Stomach (tissue), 9 donors: ENCODE measurements around the gene TSPAN3. TPM values are rescaled to one million over a fixed set of nuclear protein-coding genes. Genes with fewer than 3 reads are reported as not detected.

Source experiments
- DNase-seq, 2 donors: peaks; one replicate each; pipeline versions ENCODE4 v3.0.0 to v3.0.0-alpha.2; 2013 to 2019
- H3K27ac ChIP-seq, 5 donors: fragments of 200-600 bp in 4 of 5; sonication (generic) in 4 of 5; one replicate each; pipeline ENCODE4 v1.5.1; 2013 to 2019; ENCODE audit warnings: mild to moderate bottlenecking in 1 of 5, moderate library complexity in 1 of 5
- H3K27me3 ChIP-seq, 3 donors: fragments of 200-600 bp; sonication (generic); one replicate each; pipeline ENCODE4 v1.5.1; 2017 to 2019; ENCODE audit warnings: mixed run types in 1 of 3
- H3K36me3 ChIP-seq, 4 donors: fragments of 200-600 bp; sonication (generic); 1 replicate in 3 of 4; 2 replicates in 1 of 4; pipeline ENCODE4 v1.5.1; 2016 to 2019
- H3K4me1 ChIP-seq, 4 donors: fragments of 200-600 bp; sonication (generic); one replicate each; pipeline ENCODE4 v1.5.1; 2016 to 2019
- H3K4me3 ChIP-seq, 4 donors: fragments of 200-600 bp; sonication (generic) in 3 of 4; one replicate each; pipeline ENCODE4 v1.5.1; 2016 to 2019; ENCODE audit warnings: mild to moderate bottlenecking in 1 of 4
- H3K9me3 ChIP-seq, 4 donors: fragments of 200-600 bp; sonication (generic); one replicate each; pipeline ENCODE4 v1.5.1; 2016 to 2019
- EP300 ChIP-seq: sonication (generic); formaldehyde crosslinking; IDR thresholded peaks from one replicate; pipeline ENCODE4 v1.6.1; 2017; ENCODE audit warnings: antibody characterized with exemption
- POLR2A ChIP-seq, 4 donors: fragments of 450-650 bp; IDR thresholded peaks; one replicate each; pipeline ENCODE4 v1.6.1; 2016; ENCODE audit warnings: antibody characterized with exemption in 4 of 4, control low read depth in 2 of 4, mild to moderate bottlenecking in 1 of 4, moderate library complexity in 1 of 4
- POLR2AphosphoS5 ChIP-seq, 3 donors: sonication (generic); formaldehyde crosslinking; IDR thresholded peaks; one replicate each; pipeline ENCODE4 v1.6.1; 2016; ENCODE audit warnings: antibody characterized with exemption in 3 of 3
- WGBS, 5 donors: extraction: QIAGEN DNeasy Blood & Tissue Kit in 3 of 5; methylation state at CpG; one replicate each; pipeline versions ENCODE4 v1.1.5 to v1.1.7; 2013 to 2018; 5-methylcytosine and 5-hydroxymethylcytosine counted together
- intact Hi-C: fragments of 100-400 bp; cut with DNase I; formaldehyde crosslinking; loops from one replicate; pipeline ENCODE4 v1.15.1; 2023; ENCODE audit warnings: low total_unique reads
- polyA plus RNA-seq, 3 donors: library from polyadenylated mRNA; stranded (reverse); fragments of 200-250 nt; gene quantifications; one replicate each; pipeline ENCODE4 v1.2.3, GENCODE V29; 2013
- total RNA-seq, 5 donors: library from RNA; depleted of rRNA; stranded (reverse); fragments of >200 nt; gene quantifications; one replicate each; pipeline versions ENCODE4 v1.1.0 to v1.2.3, GENCODE V29; 2014 to 2016
- TF ChIP-seq, protein P1 (sequence below), 7 experiments: fragments of 450-650 bp in 4 of 7; fragments of 200-600 bp in 3 of 7; sonication (generic) in 3 of 7; IDR thresholded peaks; one replicate each; pipeline ENCODE4 v1.5.1; 2016 to 2019; ENCODE audit warnings: antibody characterized with exemption in 7 of 7, control low read depth in 2 of 7, mild to moderate bottlenecking in 1 of 7
- donor health status: healthy with polysubstance abuse.
- donor health status: Bipolar disorder and iron deficiency.
- donor health status: healthy.

Gene TSPAN3
- total and polyA plus RNA-seq, 8 donors: 42.9 to 390 (median 99.7) TPM

DNA sequence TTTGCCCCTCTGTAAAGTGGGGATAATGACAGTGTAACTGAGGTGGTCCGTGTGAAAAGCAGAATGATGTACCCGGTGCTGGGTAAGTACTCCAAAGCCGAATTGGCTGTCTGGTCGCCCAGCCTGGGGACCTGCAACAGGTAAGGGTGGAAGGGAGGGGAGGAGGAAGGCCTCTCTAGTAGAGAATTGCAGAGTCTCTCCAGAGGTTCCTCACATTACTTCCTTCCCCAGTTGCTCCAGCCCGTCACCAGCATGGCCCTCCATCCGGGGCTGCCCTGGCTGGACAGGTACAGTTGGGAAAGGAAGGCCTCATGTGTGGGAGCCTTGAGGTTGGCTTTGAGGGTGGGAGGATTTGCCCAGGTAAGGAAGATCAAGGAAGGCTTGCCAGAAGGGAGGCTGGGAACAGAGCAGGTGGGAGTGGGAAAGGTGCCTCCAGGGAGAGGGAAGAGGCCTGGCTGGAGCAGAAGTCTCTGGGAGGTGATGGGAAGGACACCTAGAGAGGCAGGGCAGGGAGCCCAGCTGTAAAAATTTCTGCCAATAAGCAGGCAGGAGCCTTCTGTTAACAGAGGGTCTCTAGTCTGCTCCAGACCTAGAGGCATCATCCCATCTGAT, 77.7 kb downstream of the TSPAN3 start:
- Histone ChIP-seq H3K27me3 (no peaks in the 10 kb centered on the region), H3K27ac (peak overlapping the region in 2 of 5 donors; percentile 80 to 81), H3K9me3 (no peaks in the 10 kb centered on the region), H3K4me3 (no peak overlapping the region), H3K4me1 (peaks cover 8 to 68% (median 11%) of the 10 kb centered on the region in 4 donors), H3K36me3 (no peaks in the 10 kb centered on the region)
- 86 to 95% (median 89%) methylated on average over 6 of the region's 6 CpGs for WGBS, 5 donors
- TF ChIP-seq EP300 (no peak), POLR2A (IDR thresholded peaks at IDR 0.05) (no peak)
- TF ChIP-seq, protein P1, sequence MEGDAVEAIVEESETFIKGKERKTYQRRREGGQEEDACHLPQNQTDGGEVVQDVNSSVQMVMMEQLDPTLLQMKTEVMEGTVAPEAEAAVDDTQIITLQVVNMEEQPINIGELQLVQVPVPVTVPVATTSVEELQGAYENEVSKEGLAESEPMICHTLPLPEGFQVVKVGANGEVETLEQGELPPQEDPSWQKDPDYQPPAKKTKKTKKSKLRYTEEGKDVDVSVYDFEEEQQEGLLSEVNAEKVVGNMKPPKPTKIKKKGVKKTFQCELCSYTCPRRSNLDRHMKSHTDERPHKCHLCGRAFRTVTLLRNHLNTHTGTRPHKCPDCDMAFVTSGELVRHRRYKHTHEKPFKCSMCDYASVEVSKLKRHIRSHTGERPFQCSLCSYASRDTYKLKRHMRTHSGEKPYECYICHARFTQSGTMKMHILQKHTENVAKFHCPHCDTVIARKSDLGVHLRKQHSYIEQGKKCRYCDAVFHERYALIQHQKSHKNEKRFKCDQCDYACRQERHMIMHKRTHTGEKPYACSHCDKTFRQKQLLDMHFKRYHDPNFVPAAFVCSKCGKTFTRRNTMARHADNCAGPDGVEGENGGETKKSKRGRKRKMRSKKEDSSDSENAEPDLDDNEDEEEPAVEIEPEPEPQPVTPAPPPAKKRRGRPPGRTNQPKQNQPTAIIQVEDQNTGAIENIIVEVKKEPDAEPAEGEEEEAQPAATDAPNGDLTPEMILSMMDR (IDR thresholded peaks at IDR 0.05): no peak
- intact Hi-C loops: no loop called here
- no peak for DNase-seq

DNA sequence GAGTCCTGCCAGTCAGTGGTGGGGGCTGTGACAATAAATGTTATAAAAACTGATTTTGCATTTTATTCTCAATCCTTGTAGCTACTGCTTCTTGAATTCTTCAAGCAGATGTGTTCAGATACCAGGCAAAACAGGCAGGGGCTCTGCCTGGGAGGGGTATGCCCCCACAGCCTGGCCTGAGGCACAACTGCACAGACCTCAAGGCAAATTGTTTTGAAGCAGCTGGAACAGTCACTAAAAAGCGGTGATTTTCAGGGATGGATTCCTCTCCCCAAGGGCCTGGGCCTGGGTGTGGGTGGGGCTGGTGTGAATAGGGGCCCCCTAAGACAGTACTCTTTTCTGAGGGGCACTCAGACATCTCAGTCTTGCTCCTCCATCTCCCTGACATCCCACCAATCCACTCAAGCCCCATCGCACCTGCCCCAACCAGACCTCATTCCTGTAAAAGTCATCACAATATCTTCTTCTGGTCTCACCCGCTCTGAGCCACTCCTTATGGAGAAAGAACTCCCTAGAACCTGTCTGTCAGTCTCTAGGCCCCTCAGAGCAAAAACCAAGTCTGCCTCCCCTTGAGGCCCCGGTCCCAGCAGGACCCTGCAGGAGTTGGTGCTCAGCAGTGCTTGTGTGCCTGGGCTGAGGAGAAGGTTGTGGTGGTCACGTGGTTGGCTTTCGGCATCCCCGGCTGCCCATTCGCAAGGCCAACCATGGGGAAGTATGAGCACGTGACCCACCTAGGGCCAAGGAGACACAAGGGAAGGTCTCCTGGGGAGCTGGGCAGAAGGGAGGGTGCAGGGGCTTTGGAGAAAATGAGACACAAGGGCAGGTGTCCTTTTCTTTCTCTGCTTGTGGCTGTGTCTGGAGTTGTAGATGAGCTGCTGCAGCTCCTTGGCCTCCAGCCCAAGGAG, 78.9 kb downstream of the TSPAN3 start:
- Histone ChIP-seq H3K9me3 (no peaks in the 10 kb centered on the region), H3K4me1 (peaks cover 8 to 57% (median 11%) of the 10 kb centered on the region in 4 donors), H3K4me3 (no peak overlapping the region), H3K27me3 (no peaks in the 10 kb centered on the region), H3K36me3 (no peaks in the 10 kb centered on the region), H3K27ac (no peak overlapping the region)
- TF ChIP-seq EP300 (no peak), POLR2AphosphoS5 (IDR thresholded peaks at IDR 0.05) (no peak), POLR2A (IDR thresholded peaks at IDR 0.05) (no peak)
- TF ChIP-seq, protein P1 (IDR thresholded peaks at IDR 0.05): no peak
- intact Hi-C loops: no loop called here
- DNase-seq: no peak
- WGBS, 5 donors: 74 to 96% (median 91%) methylated on average over 8 to 9 of the region's 9 CpGs

Other genes starting within 250 kb of the TSPAN3 start
- 100 to 1,000 TPM in 1 of 5 donors, 10 to 100 TPM in 4; 14.8 to 136 (median 39.7) TPM for gene SCAPER, start 165.8 kb downstream of the TSPAN3 start, total RNA-seq
- gene SCAPER, start 165.8 kb downstream of the TSPAN3 start, polyA plus RNA-seq: 10 to 100 TPM in 1 of 3 donors, 1 to 10 TPM in 2; 4.9 to 11.0 (median 7.6) TPM
- gene RCN2, start 139.4 kb downstream of the TSPAN3 start, total RNA-seq: 10 to 100 TPM; 14.0 to 67.2 (median 42.9) TPM
- 10 to 100 TPM; 17.7 to 22.7 (median 22.3) TPM for gene RCN2, start 139.4 kb downstream of the TSPAN3 start, polyA plus RNA-seq
- 10 to 100 TPM in 3 of 5 donors, 1 to 10 TPM in 1, under 1 TPM in 1; 0.29 to 75.4 (median 10.1) TPM for gene PSTPIP1, start 76.0 kb downstream of the TSPAN3 start, total RNA-seq
- 1 to 10 TPM; 3.1 to 6.6 (median 4.2) TPM for gene PSTPIP1, start 76.0 kb downstream of the TSPAN3 start, polyA plus RNA-seq